Brain microvascular endothelial cell (primary cell): ENCODE measurements around the gene TMEM179.
"Not testable (repeated sequence)": the region's sequence is repeated elsewhere in the genome, so short reads cannot be mapped to it uniquely, and the experiment has no call there.

Experiments used
- DNase-seq: peaks from one replicate; pipeline ENCODE4 v3.0.0-alpha.2; 2020
- H3K27ac ChIP-seq: fragments of 250-450 bp; sonication (Bioruptor Pico); 2 replicates; pipeline ENCODE4 v1.5.1; 2020; ENCODE audit warnings: mild to moderate bottlenecking, moderate library complexity
- H3K27me3 ChIP-seq: fragments of 250-450 bp; sonication (Bioruptor Pico); replicated peaks from 2 replicates; pipeline ENCODE4 v1.5.1; 2020; ENCODE audit warnings: mild to moderate bottlenecking
- H3K36me3 ChIP-seq: fragments of 250-450 bp; sonication (Bioruptor Pico); replicated peaks from 2 replicates; pipeline ENCODE4 v1.5.1; 2020; ENCODE audit warnings: mild to moderate bottlenecking
- H3K4me3 ChIP-seq: 2 replicates; pipeline ENCODE4 v1.5.1; 2011; ENCODE audit warnings: low read depth, mild to moderate bottlenecking, control low read depth, low read length, moderate library complexity
- CTCF ChIP-seq: IDR thresholded peaks from 2 replicates; pipeline ENCODE4 v1.5.1; 2011; ENCODE audit warnings: low read depth, mild to moderate bottlenecking, moderate library complexity, low read length, control low read depth, inconsistent platforms; ENCODE audit errors: missing control alignments
- in situ Hi-C: cut with HindIII; loops from 2 replicates; pipeline ENCODE4 v1.10.0; 2017; ENCODE audit warnings: low sequenced_read_pairs, low pct_ligation_motif_present

TMEM179 gene

GRCh38 chr14:104604458-104605449 lies at the start of gene TMEM179:
TSS of gene TMEM179 (minus strand) at chr14:104604772. CDS start at chr14:104604741, 31 bp downstream.
- in situ Hi-C loops, result no loop called here
- Histone ChIP-seq H3K36me3 (no peaks in the 10 kb centered on the region), H3K27ac (no peak within 1 kb of the TSS), H3K4me3 (no peak within 1 kb of the TSS), H3K27me3 (peaks cover 16% of the 10 kb centered on the region)
- DNase-seq, result no peak
- no peak for TF ChIP-seq CTCF

GRCh38 chr14:104654119-104654518 lies 49.5 kb upstream of the TMEM179 start:
- TF ChIP-seq CTCF, result no peak
- Histone ChIP-seq H3K27ac (no peak overlapping the region), H3K27me3 (no peaks in the 10 kb centered on the region), H3K36me3 (no peaks in the 10 kb centered on the region), H3K4me3 (no peak overlapping the region)
- no peak for DNase-seq
- in situ Hi-C loops, result no loop called here

- H3K27me3 ChIP-seq, H3K4me3 ChIP-seq, DNase-seq, H3K27ac ChIP-seq, H3K36me3 ChIP-seq, in situ Hi-C loops: not testable (repeated sequence)
These were observed 48.8 kb upstream of the TMEM179 start for GRCh38 chr14:104653130-104653920.

- no peak for DNase-seq
- no peak overlapping the region for H3K4me3 ChIP-seq
- H3K36me3 ChIP-seq, result no peaks in the 10 kb centered on the region
- no peak overlapping the region for H3K27ac ChIP-seq
- in situ Hi-C loops, result no loop called here
- no peaks in the 10 kb centered on the region for H3K27me3 ChIP-seq
- no peak for TF ChIP-seq CTCF
These were observed 47.8 kb upstream of the TMEM179 start for GRCh38 chr14:104652386-104652785.

- H3K36me3 ChIP-seq, result no peaks in the 10 kb centered on the region
- in situ Hi-C loops, result no loop called here
- H3K27ac ChIP-seq, result no peak overlapping the region
- no peak for TF ChIP-seq CTCF
- no peak for DNase-seq
- H3K27me3 ChIP-seq, result no peaks in the 10 kb centered on the region
- H3K4me3 ChIP-seq, result no peak overlapping the region
These were observed 47.3 kb upstream of the TMEM179 start for GRCh38 chr14:104651876-104652260.
